H1 (cell line): Measurements from ENCODE around the gene SEMA6A. TPM values are rescaled to one million over a fixed set of nuclear protein-coding genes. Genes with fewer than 3 reads are reported as not detected.

Experiments used
- CTCF ChIA-PET: fragments of 300-600 bp; sonication (Branson Sonifier 250); formaldehyde crosslinking; loops from one replicate; lab custom pipeline; 2021; ENCODE audit not compliant: partially characterized antibody; lab: Charles Lee
- POLR2A ChIA-PET: fragments of 300-600 bp; sonication (Branson Sonifier 250); formaldehyde crosslinking; loops from one replicate; lab custom pipeline; 2021; ENCODE audit warnings: inconsistent platforms; ENCODE audit not compliant: partially characterized antibody; lab: Charles Lee
- DNase-seq, 2 experiments: peaks; one replicate each; pipeline versions ENCODE4 v3.0.0 to v3.0.0-alpha.2; 2010 to 2022; ENCODE audit warnings: low spot score in 2 of 2, low read depth in 1 of 2, mixed read lengths in 1 of 2
- FAIRE-seq: peaks from 2 replicates; lab custom pipeline; 2011; peaks lifted over from hg19 to GRCh38; lab: Jason Lieb, UNC
- H2AFZ ChIP-seq: 2 replicates; pipeline ENCODE4 v1.8.1; 2012; ENCODE audit warnings: low read length, inconsistent platforms
- H2AK5ac ChIP-seq: 2 replicates; pipeline ENCODE4 v1.6.1; 2013; ENCODE audit warnings: low read depth, low read length
- H2BK120ac ChIP-seq: replicated peaks from 2 replicates; pipeline ENCODE3; 2013; ENCODE audit warnings: low read depth, low read length, inconsistent platforms
- H2BK12ac ChIP-seq: 2 replicates; pipeline ENCODE4 v1.6.1; 2013; ENCODE audit warnings: low read depth, low read length
- H2BK15ac ChIP-seq: 2 replicates; pipeline ENCODE4 v1.6.1; 2013; ENCODE audit warnings: low read length
- H2BK20ac ChIP-seq: 2 replicates; pipeline ENCODE4 v1.6.1; 2013; ENCODE audit warnings: low read length
- H2BK5ac ChIP-seq: 2 replicates; pipeline ENCODE4 v1.6.1; 2013; ENCODE audit warnings: low read depth, low read length
- H3K14ac ChIP-seq: 2 replicates; pipeline ENCODE4 v1.6.1; 2013; ENCODE audit warnings: inconsistent platforms; ENCODE audit not compliant: insufficient read length
- H3K18ac ChIP-seq: 2 replicates; pipeline ENCODE4 v1.6.1; 2013; ENCODE audit warnings: low read length; ENCODE audit errors: extremely low read depth
- H3K23ac ChIP-seq: 2 replicates; pipeline ENCODE4 v1.6.1; 2013; ENCODE audit warnings: inconsistent platforms; ENCODE audit not compliant: insufficient read length
- H3K23me2 ChIP-seq: 2 replicates; pipeline ENCODE4 v1.6.1; 2013; ENCODE audit warnings: low read depth, low read length
- H3K27ac ChIP-seq: 2 replicates; pipeline ENCODE4 v1.6.1; 2011; ENCODE audit warnings: low read depth, low read length, inconsistent platforms
- H3K27me3 ChIP-seq, 4 experiments: replicated peaks in 1 of 4; 1 replicate in 1 of 4; 2 replicates in 3 of 4; pipeline versions ENCODE4 v1.6.1 to v1.8.1; 2011 to 2013; ENCODE audit warnings: low read length in 3 of 4, mild to moderate bottlenecking in 3 of 4, inconsistent platforms in 2 of 4, mixed read lengths in 2 of 4, moderate library complexity in 1 of 4; ENCODE audit not compliant: control insufficient read depth in 3 of 4, insufficient read depth in 3 of 4; ENCODE audit errors: extremely low read depth in 1 of 4
- H3K36me3 ChIP-seq, 4 experiments: 2 replicates each; pipeline versions ENCODE4 v1.6.1 to v1.8.1; 2011 to 2013; ENCODE audit warnings: mild to moderate bottlenecking in 4 of 4, low read length in 3 of 4, moderate library complexity in 2 of 4, control low read depth in 1 of 4, inconsistent platforms in 1 of 4; ENCODE audit not compliant: insufficient read depth in 4 of 4, control insufficient read depth in 2 of 4
- H3K4ac ChIP-seq: replicated peaks from 2 replicates; pipeline ENCODE3; 2013; ENCODE audit warnings: low read length, low read depth, mixed read lengths, inconsistent platforms; ENCODE audit not compliant: insufficient read length
- H3K4me1 ChIP-seq, 4 experiments: replicated peaks in 1 of 4; 1 replicate in 1 of 4; 2 replicates in 3 of 4; pipeline versions ENCODE4 v1.6.1 to v1.8.1; 2011 to 2013; ENCODE audit warnings: low read length in 3 of 4, inconsistent platforms in 2 of 4, mixed read lengths in 1 of 4; ENCODE audit not compliant: insufficient read depth in 4 of 4, control insufficient read depth in 3 of 4
- H3K4me2 ChIP-seq, 2 experiments: 2 replicates each; pipeline versions ENCODE4 v1.6.1 to v1.8.1; 2011 to 2013; ENCODE audit warnings: low read depth in 2 of 2, low read length in 2 of 2, control low read depth in 1 of 2, inconsistent platforms in 1 of 2, mild to moderate bottlenecking in 1 of 2; ENCODE audit not compliant: insufficient read depth in 1 of 2
- H3K4me3 ChIP-seq, 4 experiments: fragments of 200-600, 300-600 bp in 1 of 4; sonication (generic), shearing (Covaris generic), sonication (Bioruptor Twin) in 1 of 4; 2 replicates each; pipeline versions ENCODE4 v1.5.1 to v1.8.1; 2011 to 2016; ENCODE audit warnings: low read length in 4 of 4, low read depth in 3 of 4, control low read depth in 2 of 4, inconsistent platforms in 2 of 4, mild to moderate bottlenecking in 2 of 4, mixed read lengths in 1 of 4, moderate library complexity in 1 of 4; ENCODE audit not compliant: insufficient read depth in 2 of 4; ENCODE audit errors: extremely low read depth in 1 of 4
- H3K56ac ChIP-seq: replicated peaks from 2 replicates; pipeline ENCODE3; 2013; ENCODE audit warnings: low read depth, mild to moderate bottlenecking, mixed read lengths, low read length, inconsistent platforms; ENCODE audit not compliant: insufficient read length
- H3K79me1 ChIP-seq: 2 replicates; pipeline ENCODE4 v1.6.1; 2013; ENCODE audit warnings: low read depth, low read length, control low read depth
- H3K79me2 ChIP-seq, 2 experiments: 2 replicates each; pipeline versions ENCODE4 v1.6.1 to v1.8.1; 2012 to 2013; ENCODE audit warnings: low read length in 2 of 2, mild to moderate bottlenecking in 2 of 2, inconsistent platforms in 1 of 2; ENCODE audit not compliant: insufficient read depth in 2 of 2, control insufficient read depth in 1 of 2
- H3K9ac ChIP-seq, 4 experiments: replicated peaks in 1 of 4; 1 replicate in 1 of 4; 2 replicates in 3 of 4; pipeline versions ENCODE4 v1.6.1 to v1.8.1; 2011 to 2013; ENCODE audit warnings: low read depth in 3 of 4, low read length in 3 of 4, control low read depth in 2 of 4, mild to moderate bottlenecking in 2 of 4, moderate library complexity in 2 of 4, inconsistent platforms in 1 of 4; ENCODE audit errors: extremely low read depth in 1 of 4
- H3K9me3 ChIP-seq, 2 experiments: 2 replicates each; pipeline versions ENCODE4 v1.6.1 to v1.8.1; 2012 to 2013; ENCODE audit warnings: mild to moderate bottlenecking in 2 of 2, moderate library complexity in 2 of 2, control low read depth in 1 of 2, inconsistent platforms in 1 of 2, low read depth in 1 of 2, low read length in 1 of 2, mixed read lengths in 1 of 2; ENCODE audit not compliant: insufficient read depth in 2 of 2
- H4K20me1 ChIP-seq, 2 experiments: replicated peaks in 1 of 2; 2 replicates each; pipeline versions ENCODE3 to v1.8.1; 2011 to 2013; ENCODE audit warnings: inconsistent platforms in 2 of 2, low read length in 2 of 2, mild to moderate bottlenecking in 1 of 2; ENCODE audit not compliant: insufficient read depth in 2 of 2, control insufficient read depth in 1 of 2
- H4K5ac ChIP-seq: 2 replicates; pipeline ENCODE4 v1.6.1; 2013; ENCODE audit warnings: low read length, low read depth, mixed read lengths, inconsistent platforms; ENCODE audit not compliant: insufficient read length
- H4K8ac ChIP-seq: 2 replicates; pipeline ENCODE4 v1.8.0; 2013; ENCODE audit warnings: mild to moderate bottlenecking, moderate library complexity, low read length, inconsistent platforms; ENCODE audit not compliant: insufficient read depth; ENCODE audit errors: extremely low read depth
- H4K91ac ChIP-seq: replicated peaks from 2 replicates; pipeline ENCODE3; 2013; ENCODE audit warnings: low read length, mixed read lengths, inconsistent platforms; ENCODE audit not compliant: insufficient read length
- BACH1 ChIP-seq: IDR thresholded peaks from 2 replicates; pipeline ENCODE4 v1.6.1; 2012; ENCODE audit warnings: low read length, improper control_type of control experiment
- CBX8 ChIP-seq: fragments of 300-800, 300-1000 bp; sonication (generic); IDR thresholded peaks from 2 replicates; pipeline ENCODE4 v1.7.1; 2016; ENCODE audit warnings: low read depth, low read length, borderline replicate concordance
- EGR1 ChIP-seq: IDR thresholded peaks from 2 replicates; pipeline ENCODE4 v1.6.1; 2011; ENCODE audit warnings: low read depth, low read length, borderline replicate concordance
- EP300 ChIP-seq, 2 experiments: IDR thresholded peaks; 1 replicate in 1 of 2; 2 replicates in 1 of 2; pipeline ENCODE4 v1.6.1; 2011 to 2012; ENCODE audit warnings: low read depth in 2 of 2, low read length in 2 of 2, mild to moderate bottlenecking in 2 of 2, borderline replicate concordance in 1 of 2, inconsistent platforms in 1 of 2, moderate library complexity in 1 of 2
- KDM1A ChIP-seq: fragments of 200-600, 300-600 bp; sonication (generic); IDR thresholded peaks from 2 replicates; pipeline ENCODE4 v1.7.1; 2016; ENCODE audit warnings: mild to moderate bottlenecking, low read length, borderline replicate concordance
- WGBS, 2 experiments: shearing (Covaris generic) in 1 of 2; methylation state at CpG; one replicate each; pipeline versions ENCODE4 v1.1.6 to v1.1.7; 2013 to 2015; ENCODE audit warnings: low lambda C conversion rate in 2 of 2, mixed read lengths in 2 of 2, inconsistent platforms in 1 of 2, low coverage in 1 of 2, missing lambda C conversion rate in 1 of 2; ENCODE audit not compliant: insufficient replicate concordance in 2 of 2, insufficient coverage in 1 of 2, insufficient read length in 1 of 2; ENCODE audit errors: extremely low coverage in 1 of 2, missing lambda C conversion rate in 1 of 2; 5-methylcytosine and 5-hydroxymethylcytosine counted together
- polyA plus RNA-seq, 7 experiments: library from polyadenylated mRNA; depleted of rRNA in 3 of 7; stranded (reverse) in 5 of 7; unstranded in 2 of 7; fragments of >200 nt in 5 of 7; fragments of 200-250 nt in 2 of 7; gene quantifications; 1 replicate in 5 of 7; 2 replicates in 1 of 7; 4 replicates in 1 of 7; pipeline versions ENCODE4 v1.2.1 to v1.2.3, GENCODE V29; 2011 to 2013; ENCODE audit warnings: missing spikeins in 2 of 7, mixed read lengths in 2 of 7
- total RNA-seq: library from RNA; stranded (reverse); fragmentation: NEBNext Ultra II Directional; extraction: Animal tissue kit (Norgen Biotek cat#: 25700); gene quantifications from 2 replicates; pipeline ENCODE4 v1.2.1, GENCODE V29; 2021

Gene SEMA6A
- total and polyA plus RNA-seq, 2 of the 8 experiments (the other 6 are each of a cell fraction or from before 2014, with no cell fraction given): 78.3 to 277 TPM

DNA sequence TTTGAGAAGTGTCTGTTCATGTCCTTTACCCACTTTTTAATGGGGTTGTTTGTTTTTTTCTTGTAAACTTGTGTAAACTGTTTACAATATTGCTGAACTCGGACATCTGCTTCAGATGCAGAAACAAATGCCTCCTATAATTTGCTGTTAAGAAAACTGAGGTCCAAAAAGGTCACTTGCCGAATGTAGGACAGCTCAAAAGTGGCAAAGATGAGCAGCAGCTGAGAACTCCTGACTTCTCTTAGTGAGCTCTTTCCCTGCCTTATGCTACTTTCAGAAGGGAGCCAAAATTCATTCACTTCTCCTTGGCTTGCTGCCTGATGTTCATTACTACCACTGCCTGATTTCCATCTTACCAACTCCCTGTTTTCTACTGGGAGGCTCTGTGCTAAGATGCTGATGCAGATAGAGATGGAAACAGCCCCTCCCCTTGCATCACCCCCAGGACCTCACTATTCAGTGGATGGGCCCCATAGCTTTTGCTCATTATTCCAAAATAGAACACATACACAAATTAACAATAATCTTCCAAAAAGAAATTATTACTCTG, 60.1 kb downstream of the SEMA6A start:
- Histone ChIP-seq H2BK15ac (no peak overlapping the region), H3K4me1 (peaks cover 0 to 17% (median 16%) of the 10 kb centered on the region in 4 experiments; a peak in 3 of 7 replicates), H3K27ac (no peak overlapping the region), H3K23ac (no peak overlapping the region), H3K9ac (no peak overlapping the region), H4K91ac (no peak overlapping the region), H2BK120ac (no peak overlapping the region), H2BK5ac (no peak overlapping the region), H3K79me2 (peaks cover 73 to 100% of the 10 kb centered on the region in 2 experiments), H3K9me3 (no peaks in the 10 kb centered on the region), H3K27me3 (peaks cover 0 to 2% (median 0%) of the 10 kb centered on the region in 4 experiments; a peak in 1 of 7 replicates), H2BK12ac (no peak overlapping the region), H3K23me2 (no peaks in the 10 kb centered on the region; the same call in 1 of the 2 replicates), H3K56ac (no peak overlapping the region), H3K4ac (no peak overlapping the region), H3K79me1 (peaks cover 6% of the 10 kb centered on the region), H2AK5ac (no peak overlapping the region), H3K4me2 (no peak overlapping the region), H3K18ac (no peak overlapping the region), H3K36me3 (no peaks in the 10 kb centered on the region; a peak in 1 of 8 replicates), H4K5ac (no peak overlapping the region), H2AFZ (no peak overlapping the region), H3K4me3 (no peak overlapping the region), H4K8ac (no peak overlapping the region), H3K14ac (no peak overlapping the region), H2BK20ac (no peak overlapping the region), H4K20me1 (peaks cover 36 to 39% of the 10 kb centered on the region in 2 experiments)
- no peak for FAIRE-seq
- CTCF ChIA-PET: interaction anchor here (0.6 to 1.0 kb wide), 2 partner anchors 8 to 12 kb away, joined by 3 read pairs; no protein-coding TSS in a partner anchor
- no peak for DNase-seq
- 87% methylated on average over 2 of the region's 2 CpGs; no CpG with 5 or more reads in 1 of the 2 experiments for WGBS, 2 experiments
- POLR2A ChIA-PET: interaction anchor here (1.1 kb wide), 1 partner anchor 10 kb away, joined by 5 read pairs; no protein-coding TSS in a partner anchor
- TF ChIP-seq CBX8 (no peak), EGR1 (no peak), KDM1A (no peak), EP300 (IDR thresholded peaks at IDR 0.05; ENCODE audit: borderline replicate concordance in 1 of 2, low read depth in 2 of 2, low read length in 2 of 2) (no peak), BACH1 (no peak)
